ENCODE results near the gene GPR63. TPM values are rescaled to one million over a fixed set of nuclear protein-coding genes. Genes with fewer than 3 reads are reported as not detected.

GPR63 gene
- total and polyA plus RNA-seq, 2 donors (not counting 3 experiments of a cell fraction or from before 2014, with no cell fraction given): 0.06 to 0.13 TPM

- intact Hi-C loops (cut with micrococcal nuclease) (no loop called here), dilution Hi-C loops (cut with MboI; ENCODE audit: extremely low pct_ligation_motif_present, low sequenced_read_pairs) (no loop called here)
- FAIRE-seq: no peak
- CTCF ChIA-PET: no interaction called here
- Histone ChIP-seq H2AFZ (ENCODE audit: low read depth, low read length) (no peak overlapping the region), H3K4me1 (ENCODE audit: control insufficient read depth, extremely low read depth, insufficient read depth, low read length) (no peaks in the 10 kb centered on the region), H3K9ac (replicated peaks; ENCODE audit: extremely low read depth, insufficient read depth, low read length) (no peak overlapping the region), H4K20me1 (replicated peaks; ENCODE audit: control insufficient read depth, extremely low read depth, insufficient read depth, low read length) (no peaks in the 10 kb centered on the region), H3K4me3 (replicated peaks in 1 of 3; ENCODE audit: insufficient read depth in 1 of 3, low read depth in 1 of 3, low read length in 3 of 3) (no peak overlapping the region), H3K9me3 (replicated peaks; ENCODE audit: control insufficient read depth, insufficient read depth, low read length) (no peaks in the 10 kb centered on the region), H3K27ac (ENCODE audit: insufficient read depth, low read depth, low read length) (no peak overlapping the region), H3K4me2 (ENCODE audit: insufficient read depth, low read length) (no peak overlapping the region), H3K27me3 (ENCODE audit: control insufficient read depth in 2 of 2, insufficient read depth in 2 of 2, low read length in 2 of 2) (no peaks in the 10 kb centered on the region), H3K9me1 (replicated peaks; ENCODE audit: control insufficient read depth, extremely low read depth, insufficient read depth, low read length) (no peaks in the 10 kb centered on the region), H3K36me3 (ENCODE audit: control insufficient read depth in 2 of 2, extremely low read depth in 1 of 2, insufficient read depth in 2 of 2, low read length in 2 of 2) (no peaks in the 10 kb centered on the region), H3K79me2 (ENCODE audit: control insufficient read depth, insufficient read depth, low read length) (no peaks in the 10 kb centered on the region)
- no TSS peak for BruUV-seq (replicated peaks)
- no peak for TF ChIP-seq FOS (IDR thresholded peaks at IDR 0.05; ENCODE audit: borderline replicate concordance, insufficient read depth, low read length)
- TF ChIP-seq JUN (IDR thresholded peaks at IDR 0.05; ENCODE audit: borderline replicate concordance, insufficient read depth, insufficient read length, low read depth): no peak
- no peak for TF ChIP-seq GATA2 (IDR thresholded peaks at IDR 0.05; ENCODE audit: insufficient read depth, insufficient read length, low read depth, low read length)
- TF ChIP-seq EZH2 (IDR thresholded peaks at IDR 0.05; ENCODE audit: borderline replicate concordance, low read depth, low read length, severe bottlenecking): no peak
- no peak for TF ChIP-seq MYC (IDR thresholded peaks at IDR 0.05; ENCODE audit: low read depth, low read length)
- no peak for TF ChIP-seq POLR2A (IDR thresholded peaks at IDR 0.05; ENCODE audit: low read depth, low read length)
- TF ChIP-seq POLR2AphosphoS5 (IDR thresholded peaks at IDR 0.05; ENCODE audit: insufficient read depth, low read depth, low read length): no peak
- TF ChIP-seq, protein P1, sequence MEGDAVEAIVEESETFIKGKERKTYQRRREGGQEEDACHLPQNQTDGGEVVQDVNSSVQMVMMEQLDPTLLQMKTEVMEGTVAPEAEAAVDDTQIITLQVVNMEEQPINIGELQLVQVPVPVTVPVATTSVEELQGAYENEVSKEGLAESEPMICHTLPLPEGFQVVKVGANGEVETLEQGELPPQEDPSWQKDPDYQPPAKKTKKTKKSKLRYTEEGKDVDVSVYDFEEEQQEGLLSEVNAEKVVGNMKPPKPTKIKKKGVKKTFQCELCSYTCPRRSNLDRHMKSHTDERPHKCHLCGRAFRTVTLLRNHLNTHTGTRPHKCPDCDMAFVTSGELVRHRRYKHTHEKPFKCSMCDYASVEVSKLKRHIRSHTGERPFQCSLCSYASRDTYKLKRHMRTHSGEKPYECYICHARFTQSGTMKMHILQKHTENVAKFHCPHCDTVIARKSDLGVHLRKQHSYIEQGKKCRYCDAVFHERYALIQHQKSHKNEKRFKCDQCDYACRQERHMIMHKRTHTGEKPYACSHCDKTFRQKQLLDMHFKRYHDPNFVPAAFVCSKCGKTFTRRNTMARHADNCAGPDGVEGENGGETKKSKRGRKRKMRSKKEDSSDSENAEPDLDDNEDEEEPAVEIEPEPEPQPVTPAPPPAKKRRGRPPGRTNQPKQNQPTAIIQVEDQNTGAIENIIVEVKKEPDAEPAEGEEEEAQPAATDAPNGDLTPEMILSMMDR (IDR thresholded peaks at IDR 0.05; ENCODE audit: extremely low read depth in 1 of 2, insufficient read depth in 1 of 2, low read depth in 1 of 2, low read length in 2 of 2): no peak
- TF ChIP-seq, protein P2, sequence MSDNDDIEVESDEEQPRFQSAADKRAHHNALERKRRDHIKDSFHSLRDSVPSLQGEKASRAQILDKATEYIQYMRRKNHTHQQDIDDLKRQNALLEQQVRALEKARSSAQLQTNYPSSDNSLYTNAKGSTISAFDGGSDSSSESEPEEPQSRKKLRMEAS (IDR thresholded peaks at IDR 0.05; ENCODE audit: insufficient read depth, insufficient read length): no peak
- POLR2A ChIA-PET: no interaction called here
- DNase-seq (ENCODE audit: low read depth, low spot score): no peak
These were observed 15.3 kb upstream of the GPR63 start for GRCh38 chr6:96852605-96853004.
